Vagina (tissue), 2 donors: ENCODE measurements around the gene ABHD2. TPM values are rescaled to one million over a fixed set of nuclear protein-coding genes. Genes with fewer than 3 reads are reported as not detected.
"Not testable (repeated sequence)": the region's sequence is repeated elsewhere in the genome, so short reads cannot be mapped to it uniquely, and the experiment has no call there.

Source experiments
- DNase-seq, 2 donors: peaks; one replicate each; pipeline ENCODE4 v3.0.0-alpha.2; 2017; ENCODE audit errors: extremely low spot score in 2 of 2
- H3K27ac ChIP-seq: fragments of 200-600 bp; sonication (generic); one replicate; pipeline ENCODE4 v1.5.1; 2019
- H3K27me3 ChIP-seq: fragments of 200-600 bp; sonication (generic); one replicate; pipeline ENCODE4 v1.5.1; 2019
- H3K36me3 ChIP-seq, 2 donors: fragments of 200-600 bp; sonication (generic); one replicate each; pipeline ENCODE4 v1.5.1; 2017 to 2019
- H3K4me1 ChIP-seq: fragments of 200-600 bp; sonication (generic); one replicate; pipeline ENCODE4 v1.5.1; 2019
- H3K4me3 ChIP-seq, 2 donors: fragments of 200-600 bp; sonication (generic); 1 replicate in 1 of 2; 2 replicates in 1 of 2; pipeline ENCODE4 v1.5.1; 2016 to 2019
- H3K9me3 ChIP-seq: fragments of 200-600 bp; sonication (generic); one replicate; pipeline ENCODE4 v1.5.1; 2019
- POLR2A ChIP-seq, 2 donors: fragments of 450-650 bp; IDR thresholded peaks; one replicate each; pipeline ENCODE4 v1.6.1; 2017; ENCODE audit warnings: antibody characterized with exemption in 2 of 2, mild to moderate bottlenecking in 2 of 2, moderate library complexity in 2 of 2
- POLR2AphosphoS5 ChIP-seq, 2 donors: sonication (generic); formaldehyde crosslinking; IDR thresholded peaks; one replicate each; pipeline ENCODE4 v1.9.0; 2017; ENCODE audit warnings: antibody characterized with exemption in 2 of 2, mild to moderate bottlenecking in 2 of 2, low read depth in 1 of 2; ENCODE audit not compliant: insufficient read depth in 1 of 2
- intact Hi-C: fragments of 100-400 bp; cut with DNase I; formaldehyde crosslinking; loops from one replicate; pipeline ENCODE4 v1.15.1; 2023
- total RNA-seq: library from RNA; depleted of rRNA; stranded (reverse); fragments of >200 nt; gene quantifications from one replicate; pipeline ENCODE4 v1.2.3, GENCODE V29; 2016
- TF ChIP-seq, protein P1 (sequence below), 3 experiments: fragments of 450-650 bp in 2 of 3; fragments of 200-600 bp in 1 of 3; sonication (generic) in 1 of 3; IDR thresholded peaks; one replicate each; pipeline ENCODE4 v1.5.1; 2017 to 2019; ENCODE audit warnings: antibody characterized with exemption in 3 of 3, mild to moderate bottlenecking in 2 of 3, moderate library complexity in 2 of 3

Gene ABHD2
- total RNA-seq, 1 donor from 2014 or later, result 33.6 TPM

DNA sequence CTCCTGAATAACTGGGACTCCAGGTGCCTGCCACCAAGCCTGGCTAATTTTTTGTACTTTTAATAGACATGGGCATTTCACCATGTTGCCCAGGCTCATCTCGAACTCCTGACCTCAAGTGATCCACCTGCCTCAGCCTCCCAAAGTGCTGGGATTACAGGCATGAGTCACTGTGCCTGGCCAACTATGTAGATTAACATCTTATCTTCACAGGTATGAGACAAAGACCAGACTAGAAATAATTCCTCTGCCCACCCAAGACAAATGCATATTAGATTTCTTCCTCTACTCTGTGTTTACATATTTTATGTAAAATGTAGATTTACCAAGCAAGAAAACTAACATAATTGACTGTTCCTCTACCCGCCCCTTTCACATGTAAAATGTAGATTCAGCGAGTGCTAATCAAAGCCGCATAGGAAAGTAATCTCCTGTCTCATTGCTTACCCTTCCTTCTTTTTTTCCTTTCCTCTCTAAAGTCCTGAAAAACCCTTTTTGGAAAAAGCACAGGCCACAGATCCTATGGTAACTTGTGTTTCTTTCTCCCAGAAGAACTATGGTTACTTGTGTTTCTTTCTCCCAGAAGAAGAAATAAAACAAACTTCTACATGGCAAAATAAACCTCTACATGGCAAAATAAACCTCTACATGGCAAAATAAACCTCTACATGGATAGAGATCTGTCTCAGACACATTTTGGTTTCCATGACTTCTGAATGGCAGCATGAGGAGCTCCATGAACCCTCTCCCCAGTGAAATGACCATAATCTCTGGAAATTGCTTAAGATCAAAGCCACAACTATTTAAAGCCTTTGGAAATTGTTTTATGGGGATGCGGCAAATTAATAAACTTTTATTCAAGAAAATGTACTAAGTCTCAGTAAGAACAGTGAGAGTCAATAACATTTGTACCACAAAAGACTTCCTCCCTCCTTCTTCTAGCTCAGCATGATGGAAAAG is 9.1 kb upstream of the ABHD2 start:
- no peaks in the 10 kb centered on the region for H3K27me3 ChIP-seq
- H3K4me1 ChIP-seq, result no peaks in the 10 kb centered on the region
- no peaks in the 10 kb centered on the region for H3K9me3 ChIP-seq
- H3K4me3 ChIP-seq, result no peak overlapping the region
- TF ChIP-seq, protein P1, sequence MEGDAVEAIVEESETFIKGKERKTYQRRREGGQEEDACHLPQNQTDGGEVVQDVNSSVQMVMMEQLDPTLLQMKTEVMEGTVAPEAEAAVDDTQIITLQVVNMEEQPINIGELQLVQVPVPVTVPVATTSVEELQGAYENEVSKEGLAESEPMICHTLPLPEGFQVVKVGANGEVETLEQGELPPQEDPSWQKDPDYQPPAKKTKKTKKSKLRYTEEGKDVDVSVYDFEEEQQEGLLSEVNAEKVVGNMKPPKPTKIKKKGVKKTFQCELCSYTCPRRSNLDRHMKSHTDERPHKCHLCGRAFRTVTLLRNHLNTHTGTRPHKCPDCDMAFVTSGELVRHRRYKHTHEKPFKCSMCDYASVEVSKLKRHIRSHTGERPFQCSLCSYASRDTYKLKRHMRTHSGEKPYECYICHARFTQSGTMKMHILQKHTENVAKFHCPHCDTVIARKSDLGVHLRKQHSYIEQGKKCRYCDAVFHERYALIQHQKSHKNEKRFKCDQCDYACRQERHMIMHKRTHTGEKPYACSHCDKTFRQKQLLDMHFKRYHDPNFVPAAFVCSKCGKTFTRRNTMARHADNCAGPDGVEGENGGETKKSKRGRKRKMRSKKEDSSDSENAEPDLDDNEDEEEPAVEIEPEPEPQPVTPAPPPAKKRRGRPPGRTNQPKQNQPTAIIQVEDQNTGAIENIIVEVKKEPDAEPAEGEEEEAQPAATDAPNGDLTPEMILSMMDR (IDR thresholded peaks at IDR 0.05), result no peak
- TF ChIP-seq POLR2A (IDR thresholded peaks at IDR 0.05) (no peak), POLR2AphosphoS5 (IDR thresholded peaks at IDR 0.05; ENCODE audit: insufficient read depth in 1 of 2, low read depth in 1 of 2) (no peak)
- no peak for DNase-seq
- H3K36me3 ChIP-seq, result no peaks in the 10 kb centered on the region
- intact Hi-C loops, result no loop called here
- H3K27ac ChIP-seq, result no peak overlapping the region

DNA sequence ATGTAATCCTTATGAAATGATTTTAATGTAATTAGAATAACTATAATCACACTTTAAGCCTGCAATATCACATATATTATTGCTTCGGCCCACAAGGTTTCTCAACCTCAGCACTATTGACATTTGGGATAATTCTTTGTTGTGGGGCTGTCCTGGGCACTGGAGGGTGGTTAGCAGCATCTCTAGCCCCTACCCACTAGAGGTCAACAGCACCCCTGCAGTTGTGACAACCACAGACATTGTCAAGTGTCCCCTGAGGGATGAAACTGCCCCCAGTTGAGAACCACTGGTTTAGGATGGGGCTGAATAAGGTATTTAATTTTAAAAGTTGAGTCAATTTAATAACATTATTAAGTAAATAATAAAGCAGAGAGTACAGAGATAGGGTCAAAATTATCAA is 6.4 kb upstream of the ABHD2 start:
- DNase-seq, result no peak
- Histone ChIP-seq H3K9me3 (no peaks in the 10 kb centered on the region), H3K27me3 (no peaks in the 10 kb centered on the region), H3K36me3 (no peaks in the 10 kb centered on the region), H3K4me3 (no peak overlapping the region), H3K27ac (no peak overlapping the region), H3K4me1 (no peaks in the 10 kb centered on the region)
- TF ChIP-seq, protein P1 (IDR thresholded peaks at IDR 0.05), result no peak
- TF ChIP-seq POLR2A (IDR thresholded peaks at IDR 0.05), result no peak
- no peak for TF ChIP-seq POLR2AphosphoS5 (IDR thresholded peaks at IDR 0.05; ENCODE audit: insufficient read depth in 1 of 2, low read depth in 1 of 2)
- intact Hi-C loops, result no loop called here

DNA sequence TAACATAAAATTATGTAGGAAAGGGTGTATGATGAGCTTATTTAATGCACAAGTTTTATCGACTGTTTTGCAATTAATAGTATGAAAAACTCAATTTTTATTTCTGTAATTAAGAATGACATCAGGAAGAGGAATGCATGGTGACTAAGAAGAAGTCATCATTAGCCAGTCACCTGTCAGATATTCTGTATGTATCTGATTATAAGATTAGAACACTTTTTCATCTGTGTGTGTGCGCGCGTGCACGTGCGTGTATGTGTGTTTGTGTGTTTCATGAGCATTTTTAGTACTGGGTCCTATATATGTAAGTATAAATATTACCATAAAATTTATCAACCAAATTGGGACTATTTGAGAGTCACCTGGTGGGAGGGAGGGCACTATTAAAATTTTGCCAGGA is 5.0 kb upstream of the ABHD2 start:
- H3K27me3 ChIP-seq, result no peaks in the 10 kb centered on the region
- TF ChIP-seq POLR2A (IDR thresholded peaks at IDR 0.05) (no peak), POLR2AphosphoS5 (IDR thresholded peaks at IDR 0.05; ENCODE audit: insufficient read depth in 1 of 2, low read depth in 1 of 2) (no peak)
- TF ChIP-seq, protein P1 (IDR thresholded peaks at IDR 0.05), result no peak
- peaks cover 8% of the 10 kb centered on the region for H3K4me1 ChIP-seq
- H3K9me3 ChIP-seq, result no peaks in the 10 kb centered on the region
- H3K4me3 ChIP-seq, result no peak overlapping the region
- no peak for DNase-seq
- intact Hi-C loops, result no loop called here
- H3K27ac ChIP-seq, result no peak overlapping the region
- no peaks in the 10 kb centered on the region for H3K36me3 ChIP-seq

DNA sequence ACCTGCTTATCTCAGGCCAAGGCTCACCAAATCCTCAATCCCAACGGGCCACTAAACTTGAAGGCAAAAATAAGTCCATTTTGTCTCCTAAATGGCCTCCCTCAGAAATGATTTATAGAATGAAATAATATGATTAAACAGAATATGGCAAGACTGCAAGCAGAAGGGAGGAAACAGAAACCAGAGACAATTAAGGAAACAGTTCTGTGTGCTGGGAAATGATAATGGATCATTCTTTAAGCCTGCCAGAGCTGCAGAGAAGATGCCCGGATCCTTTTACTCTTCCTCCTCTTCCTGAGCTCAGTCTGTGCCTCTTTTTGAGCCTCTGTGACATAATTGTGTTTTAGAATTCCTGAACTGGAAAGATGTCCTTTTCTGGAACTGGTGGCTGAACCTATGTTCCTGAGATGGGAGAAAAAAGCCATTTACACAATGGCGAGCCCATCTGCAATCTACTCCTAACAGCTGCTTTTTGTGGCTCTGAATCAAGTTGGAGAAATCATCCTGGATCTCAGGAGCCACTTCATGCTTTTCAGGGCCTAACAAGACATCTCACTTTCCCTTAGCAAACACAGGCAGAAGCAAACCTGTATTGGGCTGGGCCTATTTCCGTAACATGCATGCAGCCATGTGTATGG is 2.8 kb upstream of the ABHD2 start:
- no peak overlapping the region for H3K4me3 ChIP-seq
- H3K27ac ChIP-seq, result no peak overlapping the region
- intact Hi-C loops, result no loop called here
- DNase-seq, result no peak
- H3K9me3 ChIP-seq, result no peaks in the 10 kb centered on the region
- H3K36me3 ChIP-seq, result no peaks in the 10 kb centered on the region
- peaks cover 27% of the 10 kb centered on the region for H3K4me1 ChIP-seq
- no peak for TF ChIP-seq POLR2AphosphoS5 (IDR thresholded peaks at IDR 0.05; ENCODE audit: insufficient read depth in 1 of 2, low read depth in 1 of 2)
- TF ChIP-seq POLR2A (IDR thresholded peaks at IDR 0.05), result no peak
- TF ChIP-seq, protein P1 (IDR thresholded peaks at IDR 0.05), result no peak
- H3K27me3 ChIP-seq, result no peaks in the 10 kb centered on the region

DNA sequence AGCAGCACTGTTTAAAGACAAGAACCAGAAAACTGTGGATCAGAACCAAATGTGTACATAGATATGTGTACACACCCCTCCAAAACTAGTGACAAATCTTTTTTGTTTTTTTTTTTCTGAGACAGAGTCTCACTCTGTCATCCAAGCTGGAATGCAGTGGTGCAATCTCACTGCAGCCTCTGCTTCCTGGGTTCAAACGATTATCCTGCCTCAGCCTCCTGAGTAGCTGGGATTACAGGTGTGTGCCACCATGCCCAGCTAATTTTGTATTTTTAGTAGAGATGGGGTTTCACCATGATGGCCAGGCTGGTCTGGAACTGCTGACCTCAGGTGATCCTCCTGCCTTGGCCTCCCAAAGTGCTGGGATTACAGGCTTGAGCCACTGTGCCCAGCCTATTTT is 2.3 kb upstream of the ABHD2 start:
- peaks cover 31% of the 10 kb centered on the region for H3K4me1 ChIP-seq
- H3K27me3 ChIP-seq, intact Hi-C loops, DNase-seq, H3K4me3 ChIP-seq, H3K9me3 ChIP-seq, H3K36me3 ChIP-seq, H3K27ac ChIP-seq: not testable (repeated sequence)

DNA sequence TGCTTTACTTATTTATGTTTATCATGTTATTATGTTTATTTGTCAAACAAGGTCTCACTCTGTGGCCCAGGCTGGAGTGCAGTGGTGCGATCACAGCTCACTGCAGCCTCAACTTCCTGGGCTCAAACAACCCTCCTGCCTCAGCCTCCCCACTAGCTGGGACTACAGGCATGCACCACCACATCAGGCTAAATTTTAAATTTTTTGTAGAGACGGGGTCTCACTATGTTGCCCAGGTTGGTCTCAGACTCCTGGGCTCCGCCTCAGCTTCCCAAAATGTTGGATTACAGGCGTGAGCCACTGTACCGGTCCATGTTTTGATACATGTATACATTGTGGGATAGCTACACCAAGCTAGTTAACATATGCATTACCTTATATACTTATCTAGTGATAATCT is 1.9 kb upstream of the ABHD2 start:
- H3K36me3 ChIP-seq, DNase-seq, H3K27me3 ChIP-seq, H3K9me3 ChIP-seq, H3K4me3 ChIP-seq, H3K27ac ChIP-seq, intact Hi-C loops: not testable (repeated sequence)
- H3K4me1 ChIP-seq, result peaks cover 36% of the 10 kb centered on the region
